Activated CD8-positive, alpha-beta memory T cell treated with anti-CD3 and anti-CD28 coated beads for 48 hours (primary cell): ENCODE results near the gene COA5.
A peak's percentile ranks its signal among the peaks of the same experiment; 100 is the strongest.

Experiments
- DNase-seq, 3 experiments: peaks; one replicate each; pipeline ENCODE4 v3.0.0-alpha.2; 2020; ENCODE audit warnings: low read depth in 2 of 3, low spot score in 2 of 3

The COA5 gene

DNA sequence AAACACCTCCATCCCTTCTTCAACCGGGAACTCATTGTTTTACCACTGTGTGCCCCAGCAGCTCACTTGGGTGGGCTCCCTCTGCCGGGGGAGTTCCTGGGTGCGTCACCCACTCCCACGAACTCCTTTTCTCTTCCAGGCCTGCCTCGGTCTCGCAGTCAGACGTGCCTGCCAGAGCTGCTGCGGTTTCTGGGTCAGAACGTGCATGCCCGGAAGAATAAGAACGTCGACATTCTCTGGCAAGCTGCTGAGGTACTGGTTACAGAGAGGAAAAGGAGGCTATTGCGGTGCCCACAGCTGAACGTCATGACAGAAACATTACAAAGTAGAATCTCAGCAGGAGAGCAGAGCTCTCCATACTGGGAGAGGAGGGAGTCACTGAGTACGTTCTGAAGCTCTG is 35.6 kb downstream of the COA5 start:
- no peak for DNase-seq

- no peak for DNase-seq
These were observed 36.1 kb downstream of the COA5 start for GRCh38 chr2:98572211-98572610.

DNA sequence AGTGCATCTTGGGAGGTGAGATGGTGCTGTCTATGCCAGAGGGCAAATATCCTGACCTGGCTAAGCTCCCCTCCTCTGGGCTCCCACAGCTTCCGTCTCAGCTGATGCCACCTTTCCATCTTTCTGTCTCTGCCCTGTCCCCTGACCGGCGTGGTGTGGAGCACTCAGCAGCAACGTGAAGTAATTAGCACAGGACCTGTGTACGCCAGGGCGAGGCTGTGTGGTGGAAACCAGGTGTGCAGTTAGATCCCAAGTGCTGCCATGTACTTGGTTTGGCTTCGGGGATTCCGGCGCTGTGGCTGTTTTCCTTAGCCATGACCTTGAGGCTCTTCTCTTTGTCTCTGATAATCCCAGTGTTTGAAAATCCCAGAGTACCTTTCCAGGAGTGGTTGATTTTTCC is 36.5 kb downstream of the COA5 start:
- DNase-seq, result no peak

- no peak for DNase-seq
These were observed 37.1 kb downstream of the COA5 start for GRCh38 chr2:98571121-98571701.

DNA sequence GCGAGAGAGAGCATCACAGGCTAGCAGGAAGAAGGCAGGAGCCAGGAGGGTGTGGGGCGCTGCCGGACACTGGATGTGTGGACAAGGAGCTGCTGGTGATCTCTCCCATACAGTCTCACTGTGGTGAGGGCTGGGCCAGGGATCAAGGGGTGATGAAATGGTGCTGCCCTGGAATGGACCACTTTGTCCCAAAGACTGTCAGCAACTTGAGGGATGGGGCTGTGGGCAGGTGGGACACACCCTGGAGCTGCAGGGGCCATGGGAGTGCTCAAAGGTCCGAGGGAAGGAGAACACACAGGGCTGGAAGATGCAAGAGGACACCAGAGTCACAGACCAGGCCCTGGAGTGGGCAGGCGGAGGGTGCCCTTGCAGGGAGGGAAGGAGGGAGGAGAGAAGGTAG is 38.0 kb downstream of the COA5 start:
- DNase-seq, result no peak

DNA sequence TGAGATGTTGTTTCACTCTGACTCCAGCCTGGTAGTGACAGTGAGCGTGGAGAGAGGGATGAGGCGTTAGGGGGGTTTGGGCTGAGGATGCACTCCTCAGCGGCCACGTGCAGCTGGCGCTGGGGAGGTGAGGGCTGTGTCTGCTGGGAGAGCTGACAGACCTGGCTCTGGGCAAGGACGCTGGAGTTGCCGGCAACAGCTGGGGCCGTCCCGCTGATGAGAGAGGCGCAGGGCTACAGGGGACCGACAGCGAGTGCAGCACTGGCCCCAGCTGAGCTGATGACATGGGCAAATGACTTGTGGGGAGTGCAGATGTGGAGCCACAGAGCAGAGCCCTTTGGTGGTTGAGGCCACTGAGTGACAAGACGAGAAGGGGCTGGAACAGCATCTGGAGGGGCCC is 38.4 kb downstream of the COA5 start:
- no peak for DNase-seq

GRCh38 chr2:98569197-98569793 is 39.0 kb downstream of the COA5 start:
- peak; percentile 32 to 77 (median 76) for DNase-seq

DNA sequence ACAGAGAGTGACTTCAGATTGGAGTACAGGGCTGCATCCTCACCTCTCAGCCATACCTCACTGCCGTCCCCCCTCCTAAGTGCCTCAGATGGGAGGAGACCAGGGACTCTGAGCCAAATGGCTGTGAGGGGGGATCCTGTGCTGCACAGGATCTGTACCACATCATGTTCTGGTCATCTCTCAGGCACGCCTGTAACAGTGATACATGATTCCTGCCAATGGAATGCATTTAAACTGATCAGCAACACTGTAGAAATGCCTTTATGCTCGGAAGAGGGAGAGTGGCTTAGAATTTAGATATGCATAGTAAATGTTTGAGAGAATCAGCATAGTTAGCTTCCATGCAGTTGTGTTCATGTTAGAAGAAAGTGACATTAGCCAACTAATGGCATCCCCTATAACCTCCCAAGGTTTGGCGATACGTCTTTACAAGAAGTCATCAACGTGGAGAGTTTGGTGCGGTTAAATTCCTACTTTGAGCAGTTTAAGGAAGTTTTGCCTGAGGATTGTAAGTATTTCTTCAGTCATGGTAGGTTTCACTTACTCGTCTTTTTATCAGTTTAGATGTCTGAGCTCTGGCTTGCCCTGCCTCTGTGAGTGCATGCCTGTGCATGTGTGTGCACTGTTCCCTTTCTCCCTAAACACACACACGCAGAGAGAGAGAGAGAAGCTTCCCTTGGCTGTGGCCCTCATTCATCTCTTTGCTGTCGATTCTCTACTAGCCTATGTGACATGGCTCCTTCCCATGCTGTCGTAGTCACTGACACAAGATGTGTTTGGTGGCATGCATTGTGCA is 40.0 kb downstream of the COA5 start:
- no peak for DNase-seq

DNA sequence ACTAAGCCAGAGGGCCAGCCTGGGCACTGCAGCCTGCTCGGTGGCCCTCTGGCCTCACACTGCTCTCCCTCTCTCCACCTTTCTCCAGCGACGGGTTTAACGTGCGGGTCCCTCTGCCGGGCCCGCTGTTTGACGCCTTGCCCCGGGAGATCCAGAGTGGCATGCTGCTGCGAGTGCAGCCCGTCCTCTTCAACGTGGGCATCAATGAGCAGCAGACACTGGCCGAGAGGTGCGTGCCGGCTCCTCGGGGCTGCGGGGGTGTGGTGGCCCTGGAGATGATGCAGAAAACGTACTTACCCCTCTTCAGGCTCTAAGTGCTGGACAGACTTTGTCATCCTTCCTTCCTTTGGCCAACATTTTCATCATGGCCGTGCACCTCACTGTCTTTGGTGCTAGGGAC is 42.4 kb downstream of the COA5 start:
- no peak for DNase-seq

- DNase-seq, result no peak
These were observed 42.9 kb downstream of the COA5 start for GRCh38 chr2:98565286-98565860.

DNA sequence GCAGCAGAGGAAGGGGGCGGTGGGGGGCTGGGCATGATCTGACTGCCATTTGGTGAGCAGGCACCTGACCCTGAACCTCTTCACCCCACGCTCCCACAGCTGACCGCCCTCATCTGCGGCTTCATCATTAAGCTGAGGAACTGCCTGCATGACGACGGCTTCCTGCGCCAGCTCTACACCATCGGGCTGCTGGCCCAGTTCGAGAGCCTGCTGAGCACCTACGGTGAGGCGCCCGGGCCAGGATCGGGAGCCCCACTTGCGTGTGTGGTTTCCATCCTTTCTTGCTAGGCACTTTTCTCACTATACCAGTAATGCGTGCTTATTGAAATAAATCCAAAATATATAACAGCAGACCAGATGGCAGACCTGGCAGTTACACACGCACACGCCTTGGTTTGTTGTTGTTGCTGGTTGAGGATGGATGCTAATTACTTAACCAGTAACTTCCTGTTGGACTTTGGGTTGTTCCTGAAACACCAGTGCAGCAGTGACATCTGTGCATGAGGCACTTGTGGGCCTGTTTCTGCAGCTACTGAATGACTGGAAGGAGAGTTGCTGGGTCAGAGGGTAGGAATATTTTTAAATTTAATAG is 43.7 kb downstream of the COA5 start:
- DNase-seq, result no peak

DNA sequence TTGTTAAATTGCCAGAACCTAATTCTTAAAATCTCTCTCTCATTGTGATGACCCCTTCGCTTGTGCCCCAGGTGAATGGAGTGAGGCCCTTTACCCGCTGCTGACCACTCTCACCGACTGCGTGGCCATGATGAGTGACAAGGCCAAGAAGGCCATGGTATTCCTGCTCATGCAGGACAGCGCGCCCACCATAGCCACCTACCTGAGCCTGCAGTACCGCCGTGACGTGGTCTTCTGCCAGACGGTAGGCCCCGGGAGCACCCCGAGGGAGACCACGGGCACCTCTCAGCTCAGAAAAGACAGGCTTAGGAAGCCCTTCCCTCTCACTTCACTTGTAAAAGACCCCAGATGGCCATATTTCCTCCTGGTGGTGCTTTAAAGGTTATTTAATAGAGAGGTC is 44.9 kb downstream of the COA5 start:
- no peak for DNase-seq

DNA sequence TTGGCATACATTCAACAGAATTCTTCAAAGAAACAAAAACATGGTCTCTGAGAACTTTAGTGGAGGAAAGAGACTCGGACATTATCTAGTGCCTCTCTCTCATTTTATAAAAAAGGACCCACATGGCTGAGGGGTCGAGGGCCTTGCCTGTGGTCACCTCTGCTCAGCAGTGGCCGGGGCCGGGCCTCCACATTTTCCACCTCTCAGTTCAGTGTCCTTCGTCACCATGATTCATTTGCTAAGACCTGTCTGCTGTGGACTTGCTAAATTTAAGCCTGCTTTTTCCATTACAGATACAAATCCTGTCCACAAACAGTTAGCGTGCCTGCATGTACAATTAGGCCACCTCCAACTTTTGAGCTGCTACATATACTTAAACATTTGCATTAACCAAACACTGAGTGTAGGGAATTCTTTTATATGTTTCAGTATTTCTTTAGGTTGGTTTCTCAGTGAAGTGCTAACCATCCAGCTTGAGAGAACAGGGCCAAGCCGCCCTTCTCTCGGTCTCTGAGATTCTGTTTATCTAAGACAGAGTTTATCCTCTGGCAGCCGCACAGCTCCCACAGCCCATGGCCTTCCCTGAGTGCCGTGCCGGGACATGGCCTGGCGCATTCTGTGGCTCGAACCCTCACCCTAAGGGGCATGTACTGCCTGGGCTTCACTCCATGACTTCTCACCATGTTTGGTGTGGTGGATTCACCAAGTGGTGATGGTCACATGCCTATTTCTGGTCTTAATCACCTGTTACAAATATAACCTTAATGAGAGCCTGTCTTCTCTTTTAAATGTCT is 46.2 kb downstream of the COA5 start:
- no peak for DNase-seq

DNA sequence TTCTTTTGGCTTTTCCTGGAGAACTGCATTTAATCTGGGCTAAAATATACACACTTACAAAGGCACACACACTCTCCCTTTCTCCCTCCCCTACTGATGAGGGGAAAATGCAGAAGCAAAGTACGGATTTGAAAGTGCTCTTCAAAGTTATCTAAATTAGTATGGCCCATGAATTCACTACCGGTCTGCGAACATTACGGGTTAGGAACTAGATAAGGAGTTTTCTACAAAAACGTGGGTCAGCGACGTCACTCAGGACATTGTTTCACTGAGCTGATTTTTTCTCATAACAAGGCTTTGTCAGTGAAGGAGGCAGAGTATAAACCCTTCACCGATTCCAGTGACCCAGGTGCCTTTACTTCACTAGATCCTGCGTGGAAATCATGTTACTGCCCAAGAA is 47.3 kb downstream of the COA5 start:
- DNase-seq, result no peak

- no peak for DNase-seq
These were observed 48.0 kb downstream of the COA5 start for GRCh38 chr2:98560256-98560771.

GRCh38 chr2:98559581-98559980 is 48.7 kb downstream of the COA5 start:
- no peak for DNase-seq

GRCh38 chr2:98558852-98559530 is 49.3 kb downstream of the COA5 start:
- no peak for DNase-seq

DNA sequence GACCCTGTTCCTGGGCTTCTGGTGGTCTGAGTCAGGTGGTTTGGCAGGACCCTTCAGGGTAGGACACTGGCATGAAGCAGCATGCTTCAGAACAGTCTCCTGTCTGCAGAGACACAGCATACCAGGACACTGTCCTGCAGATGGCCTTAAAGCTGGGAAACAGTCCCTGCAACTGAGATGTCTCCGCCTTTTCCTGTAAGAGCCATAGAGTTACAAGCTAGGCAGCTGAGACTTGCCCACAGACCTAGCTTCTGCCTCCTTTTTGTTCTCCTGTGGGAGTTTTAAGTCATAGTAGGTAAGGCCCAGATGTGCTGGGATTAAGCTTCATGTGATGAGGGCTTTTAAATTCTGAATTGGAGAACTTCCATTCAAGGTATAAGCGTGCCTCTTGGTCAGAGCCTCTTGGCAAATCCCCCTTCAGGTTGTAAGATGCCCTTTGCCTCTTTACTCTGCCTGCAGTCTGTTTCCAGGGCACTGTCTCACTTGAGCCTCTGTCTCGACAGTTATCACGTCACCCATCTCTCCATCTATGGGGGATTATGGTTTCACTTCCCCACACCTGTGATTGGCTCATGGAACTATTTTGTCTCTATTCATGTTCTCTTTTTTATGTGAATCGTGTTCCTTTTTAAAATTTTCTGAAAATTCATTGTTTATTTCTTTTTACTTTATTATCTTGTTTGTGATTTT is 51.8 kb downstream of the COA5 start:
- no peak for DNase-seq

GRCh38 chr2:98555696-98556095 is 52.6 kb downstream of the COA5 start:
- DNase-seq, result no peak
